Stimulated activated CD4-positive, alpha-beta T cell treated with anti-CD3 and anti-CD28 coated beads, Interleukin-15, amount 100 ng/mL, for 48 hours (primary cell): ENCODE results near the gene VPS37B.

Experiments
- DNase-seq, 2 donors: peaks; one replicate each; pipeline ENCODE4 v3.0.0-alpha.2; 2020; ENCODE audit warnings: low read depth in 2 of 2

VPS37B gene

GRCh38 chr12:122866379-122866778 lies 29.5 kb downstream of the VPS37B start:
- DNase-seq = no peak

GRCh38 chr12:122865268-122866231 lies 30.4 kb downstream of the VPS37B start:
- DNase-seq = no peak

- no peak for DNase-seq
Measured at GRCh38 chr12:122864894-122865253, 31.1 kb downstream of the VPS37B start.

- no peak for DNase-seq
Measured at GRCh38 chr12:122862872-122863701, 32.8 kb downstream of the VPS37B start.

- DNase-seq = no peak
Measured at GRCh38 chr12:122862110-122862634, 33.8 kb downstream of the VPS37B start.

GRCh38 chr12:122861587-122861970 lies 34.3 kb downstream of the VPS37B start:
- DNase-seq = no peak

GRCh38 chr12:122860854-122861586 lies 34.9 kb downstream of the VPS37B start:
- DNase-seq = no peak

GRCh38 chr12:122860040-122860853 lies 35.7 kb downstream of the VPS37B start:
- peak; percentile 69 to 78 for DNase-seq

GRCh38 chr12:122859303-122860039 lies 36.5 kb downstream of the VPS37B start:
- DNase-seq = no peak

- no peak for DNase-seq
Measured at GRCh38 chr12:122858591-122859302, 37.2 kb downstream of the VPS37B start.

GRCh38 chr12:122858171-122858570 lies 37.8 kb downstream of the VPS37B start:
- DNase-seq = no peak

- no peak for DNase-seq
Measured at GRCh38 chr12:122856999-122857671, 38.8 kb downstream of the VPS37B start.

- no peak for DNase-seq
Measured at GRCh38 chr12:122855928-122856831, 39.7 kb downstream of the VPS37B start.

GRCh38 chr12:122855071-122855829 lies 40.7 kb downstream of the VPS37B start:
- DNase-seq = no peak

GRCh38 chr12:122854554-122854953 lies 41.4 kb downstream of the VPS37B start:
- no peak for DNase-seq

- DNase-seq = no peak
Measured at GRCh38 chr12:122853582-122854245, 42.2 kb downstream of the VPS37B start.
